Neural cell (in vitro differentiated cells): Measurements from ENCODE around the gene RBM6.
"Not testable (repeated sequence)": the region's sequence is repeated elsewhere in the genome, so short reads cannot be mapped to it uniquely, and the experiment has no call there.

Experiments
- CTCF ChIP-seq: fragments of 450-650 bp; IDR thresholded peaks from 2 replicates; pipeline ENCODE4 v1.5.1; 2014; ENCODE audit warnings: antibody characterized with exemption, mild to moderate bottlenecking, moderate library complexity; ENCODE audit not compliant: poor library complexity, severe bottlenecking
- EP300 ChIP-seq: fragments of 450-650 bp; conservative IDR thresholded peaks from 2 replicates; pipeline ENCODE4 v1.6.1; 2014; ENCODE audit warnings: antibody characterized with exemption, mild to moderate bottlenecking, moderate library complexity; ENCODE audit not compliant: poor library complexity, severe bottlenecking
- EZH2 ChIP-seq: fragments of 200-600, 300-800 bp; shearing (Covaris generic), sonication (generic); IDR thresholded peaks from 2 replicates; pipeline ENCODE4 v1.6.1; 2014; ENCODE audit warnings: antibody characterized with exemption, low read length, borderline replicate concordance, mild to moderate bottlenecking; ENCODE audit not compliant: insufficient read depth, poor library complexity, severe bottlenecking
- MXI1 ChIP-seq: fragments of 450-650 bp; conservative IDR thresholded peaks from 2 replicates; pipeline ENCODE4 v1.6.1; 2014; ENCODE audit warnings: antibody characterized with exemption, mild to moderate bottlenecking; ENCODE audit not compliant: poor library complexity, severe bottlenecking
- POLR2AphosphoS5 ChIP-seq: IDR thresholded peaks from 2 replicates; pipeline ENCODE4 v1.6.1; 2012
- RAD21 ChIP-seq: fragments of 450-650 bp; conservative IDR thresholded peaks from 2 replicates; pipeline ENCODE4 v1.6.1; 2014; ENCODE audit warnings: antibody characterized with exemption, mild to moderate bottlenecking, moderate library complexity
- REST ChIP-seq: IDR thresholded peaks from 2 replicates; pipeline ENCODE4 v1.6.1; 2012; ENCODE audit warnings: borderline replicate concordance
- SMC3 ChIP-seq: fragments of 450-650 bp; conservative IDR thresholded peaks from 2 replicates; pipeline ENCODE4 v1.6.1; 2014; ENCODE audit warnings: antibody characterized with exemption, mild to moderate bottlenecking, moderate library complexity; ENCODE audit not compliant: poor library complexity
- TAF1 ChIP-seq: IDR thresholded peaks from 2 replicates; pipeline ENCODE4 v1.6.1; 2012; ENCODE audit warnings: low read depth

GRCh38 chr3:50031201-50031600 is 91.3 kb downstream of the RBM6 start:
- TF ChIP-seq EP300, CTCF, REST, TAF1, POLR2AphosphoS5, EZH2, RAD21, SMC3, MXI1: not testable (repeated sequence)
